Stimulated activated CD4-positive, alpha-beta T cell treated with anti-CD3 and anti-CD28 coated beads, Interleukin-15, amount 100 ng/mL, for 48 hours (primary cell): ENCODE results near the gene MGAT5.

Source experiments
- DNase-seq, 2 donors: peaks; one replicate each; pipeline ENCODE4 v3.0.0-alpha.2; 2020; ENCODE audit warnings: low read depth in 2 of 2

Gene MGAT5

DNA sequence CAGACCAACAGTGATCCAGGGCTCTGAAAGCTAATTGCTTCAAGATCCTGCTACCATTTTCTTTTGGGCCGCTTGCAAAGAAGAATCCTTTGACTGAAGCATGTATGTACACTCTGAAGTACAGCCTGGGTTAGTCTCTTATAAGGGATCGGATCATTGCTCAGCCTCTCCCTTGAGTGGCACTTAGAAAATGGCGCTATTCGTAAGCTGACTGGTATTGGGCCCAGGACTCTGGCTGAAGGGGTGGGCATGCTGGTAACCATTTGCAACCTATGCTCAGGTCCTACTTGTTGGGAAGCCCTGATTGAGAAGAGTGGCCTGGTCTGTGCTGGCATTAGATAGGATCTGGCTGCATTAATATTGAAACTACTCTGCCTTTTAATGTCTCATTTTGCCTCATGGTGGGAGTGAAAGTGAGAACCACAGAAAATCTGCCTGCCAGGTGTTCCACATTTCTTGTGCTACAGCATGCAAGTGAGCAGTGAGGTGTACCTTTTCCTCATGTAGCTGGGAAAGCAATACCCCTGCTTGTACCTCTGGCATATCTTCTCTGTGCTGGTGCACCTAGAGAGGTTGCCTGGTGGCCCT, 661 bp upstream of the MGAT5 start:
- DNase-seq, result no peak

DNA sequence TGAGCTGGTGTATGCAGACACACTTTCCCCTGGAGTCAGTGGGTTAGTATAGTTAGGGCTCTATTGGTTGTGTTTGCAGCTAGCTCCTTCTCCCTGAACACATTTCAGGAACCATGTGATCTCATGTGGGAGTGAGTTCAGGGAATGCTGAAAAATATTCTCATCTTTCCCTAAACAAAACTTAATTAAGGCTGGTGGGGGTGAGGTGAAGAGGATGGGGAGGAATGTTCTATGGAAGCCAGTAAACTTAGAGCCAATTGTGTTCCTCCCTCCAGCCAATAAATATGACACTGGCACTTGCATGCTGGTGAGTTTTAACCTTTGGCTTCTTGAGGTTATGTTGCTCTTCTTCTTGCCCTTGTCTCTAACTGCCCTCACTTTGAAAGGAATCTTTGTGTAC, 952 bp downstream of the MGAT5 start:
- DNase-seq, result no peak

DNA sequence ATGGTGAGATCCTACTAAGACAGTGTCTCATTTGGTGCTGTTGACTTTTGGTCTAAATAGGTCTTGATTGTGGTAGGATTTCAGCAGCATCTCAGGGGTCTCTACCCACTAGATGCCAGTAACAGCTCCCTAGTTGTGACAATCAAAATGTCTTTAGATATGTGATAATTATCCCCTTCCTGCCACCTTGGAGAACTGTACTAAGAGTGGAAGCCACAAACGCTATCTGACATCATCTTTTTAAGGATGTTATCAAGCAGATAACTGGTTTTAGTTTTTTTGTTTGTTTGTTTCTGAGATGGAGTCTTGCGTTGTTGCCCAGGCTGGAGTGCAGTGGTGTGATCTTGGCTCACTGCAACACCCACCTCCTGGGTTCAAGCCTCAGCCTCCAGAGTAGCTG, 3.1 kb downstream of the MGAT5 start:
- no peak for DNase-seq

- DNase-seq, result no peak
Observed at GRCh38 chr2:134257509-134257908, 3.6 kb downstream of the MGAT5 start.

DNA sequence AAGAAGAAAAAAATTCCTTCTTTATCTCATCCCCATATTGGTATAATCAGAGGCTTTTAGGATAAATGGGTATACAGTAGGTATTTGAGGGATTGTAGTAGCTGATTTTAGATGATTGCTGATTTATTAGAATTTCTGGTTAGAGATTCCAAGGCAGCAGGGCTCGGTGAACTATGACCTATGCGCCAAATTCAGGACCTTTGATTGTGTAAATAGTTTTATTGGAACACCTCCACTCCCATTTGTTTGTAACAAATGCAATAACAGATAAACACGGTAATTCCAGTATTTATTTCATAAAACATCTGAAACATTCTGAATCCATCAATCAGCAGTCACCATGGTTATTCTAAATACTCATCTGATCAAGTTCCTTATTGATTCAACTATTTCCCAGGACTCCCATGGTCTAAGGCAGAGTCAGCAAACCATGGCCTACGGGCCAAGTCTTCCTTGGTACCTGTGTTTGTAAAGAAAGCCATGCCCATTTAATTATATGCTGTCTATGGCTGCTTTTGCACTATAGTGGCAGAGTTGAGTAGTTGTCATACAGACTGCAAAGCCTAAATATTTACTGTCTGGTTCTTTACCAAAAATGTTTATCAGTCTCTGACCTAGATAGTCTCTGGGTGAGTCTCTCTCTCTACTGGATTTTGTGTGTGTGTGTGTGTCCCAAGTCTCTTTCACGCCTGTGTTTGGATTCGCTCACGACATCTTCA, 4.3 kb downstream of the MGAT5 start:
- no peak for DNase-seq

- no peak for DNase-seq
Observed at GRCh38 chr2:134258684-134259388, 5.0 kb downstream of the MGAT5 start.

GRCh38 chr2:134259571-134259970, 5.7 kb downstream of the MGAT5 start:
- DNase-seq, result no peak

- no peak for DNase-seq
Observed at GRCh38 chr2:134259994-134260393, 6.1 kb downstream of the MGAT5 start.

DNA sequence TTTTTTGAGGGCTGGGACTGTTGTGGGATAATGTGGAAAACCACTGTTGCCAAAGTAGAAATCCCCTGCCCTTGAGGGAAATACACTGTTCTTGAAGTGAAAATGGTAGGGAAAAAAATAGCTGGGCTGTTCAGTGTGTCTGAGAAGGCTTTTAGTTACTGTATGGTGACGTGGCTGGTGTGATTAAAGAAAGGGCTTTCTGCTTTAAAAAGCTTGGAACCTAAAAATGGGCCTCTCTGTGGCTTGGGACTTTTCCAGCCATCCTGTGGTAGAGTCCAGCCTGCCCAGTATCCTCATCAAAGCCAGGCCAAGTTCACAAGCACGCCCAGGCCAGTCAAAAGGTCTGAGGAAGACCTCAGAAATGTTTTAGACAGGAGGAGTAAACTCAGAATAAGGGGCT, 6.8 kb downstream of the MGAT5 start:
- DNase-seq, result no peak

- DNase-seq, result no peak
Observed at GRCh38 chr2:134261398-134262131, 7.7 kb downstream of the MGAT5 start.

- DNase-seq, result no peak
Observed at GRCh38 chr2:134262684-134263083, 8.8 kb downstream of the MGAT5 start.

DNA sequence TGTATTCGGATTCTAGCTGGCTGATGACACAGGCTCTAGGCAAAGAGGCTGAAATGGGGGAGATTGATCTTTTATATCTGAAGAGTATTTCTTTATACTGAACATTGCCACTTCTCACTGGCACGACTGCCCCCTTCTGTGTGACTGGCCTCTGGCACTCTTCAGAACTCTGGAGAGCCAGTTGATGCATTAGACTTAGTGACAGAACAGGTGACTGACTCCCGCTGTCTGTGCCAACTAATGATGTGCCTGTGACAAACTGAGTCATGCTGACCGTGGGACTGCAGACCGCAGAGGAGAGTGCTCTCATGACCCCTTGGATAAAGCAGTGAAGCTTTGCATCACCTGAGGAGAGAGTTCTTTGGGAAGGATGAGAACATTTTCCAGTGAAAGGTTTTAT, 14.4 kb downstream of the MGAT5 start:
- DNase-seq, result no peak

DNA sequence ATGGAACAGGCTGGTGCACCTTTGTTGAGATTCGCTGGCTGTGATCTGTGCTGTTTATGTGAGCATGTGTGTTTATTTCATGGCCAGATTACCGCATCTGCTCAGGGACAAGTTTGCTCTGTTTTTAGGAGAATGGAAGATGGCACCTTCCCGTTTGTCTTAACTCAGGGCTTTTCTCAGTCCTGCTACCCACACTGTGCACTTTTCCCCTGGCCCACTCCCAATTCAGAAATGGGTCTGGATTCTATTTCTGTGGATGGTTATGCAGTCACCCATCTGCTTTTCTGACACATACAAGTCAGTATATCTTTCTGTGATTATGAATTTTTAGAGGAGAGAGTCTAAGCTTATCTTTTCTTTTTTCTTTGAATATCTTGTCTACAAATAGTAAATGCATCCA, 15.4 kb downstream of the MGAT5 start:
- no peak for DNase-seq

DNA sequence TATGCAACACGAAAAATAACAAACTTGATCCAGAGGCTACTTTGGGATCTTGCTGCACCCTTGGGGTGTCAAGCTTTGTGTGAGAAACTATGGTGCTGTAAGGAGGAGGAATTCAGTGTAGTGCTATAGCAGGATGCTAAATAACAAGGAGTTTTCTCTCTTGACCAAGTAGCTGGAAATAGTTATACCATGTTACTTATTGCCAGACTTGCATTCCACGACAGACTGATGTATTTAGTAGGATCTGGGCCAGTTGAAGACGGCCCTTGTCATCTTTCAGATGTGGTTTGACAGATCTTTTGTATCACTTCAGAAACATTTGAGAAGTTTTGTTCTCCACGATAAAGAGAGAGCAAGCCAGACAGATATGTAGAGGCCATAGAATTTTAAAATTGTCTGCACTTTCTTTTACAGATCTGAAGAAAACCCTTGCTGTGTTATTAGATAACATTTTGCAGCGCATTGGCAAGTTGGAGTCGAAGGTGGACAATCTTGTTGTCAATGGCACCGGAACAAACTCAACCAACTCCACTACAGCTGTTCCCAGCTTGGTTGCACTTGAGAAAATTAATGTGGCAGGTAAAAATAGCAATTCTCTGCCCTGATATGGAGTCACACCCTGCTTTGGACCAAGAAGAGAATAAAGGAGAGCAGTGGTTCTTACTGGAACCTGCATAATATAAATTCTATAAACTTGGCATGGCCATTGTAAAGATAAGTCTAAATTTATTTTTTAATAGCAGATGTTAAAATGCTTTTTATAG, 16.3 kb downstream of the MGAT5 start:
- DNase-seq, result no peak

DNA sequence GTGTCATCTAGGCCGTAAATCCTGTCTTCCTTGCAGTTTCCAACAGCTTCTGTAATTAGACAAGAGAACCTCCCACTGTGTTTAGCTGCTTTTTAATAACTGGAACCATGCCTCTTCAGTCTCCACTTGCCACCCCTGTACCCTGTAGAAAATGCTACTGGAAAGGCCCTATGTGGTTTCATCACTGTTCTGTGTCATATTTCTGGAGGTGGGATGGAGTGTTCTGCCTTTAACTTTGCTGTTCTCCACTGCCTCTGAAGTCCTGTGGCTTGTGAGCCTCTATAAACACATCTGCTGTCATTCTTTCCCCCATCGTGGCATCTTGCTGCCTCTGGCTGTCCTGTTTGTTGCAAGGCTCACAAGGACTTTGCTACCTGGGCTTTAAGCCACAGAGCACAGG, 17.9 kb downstream of the MGAT5 start:
- DNase-seq, result no peak

DNA sequence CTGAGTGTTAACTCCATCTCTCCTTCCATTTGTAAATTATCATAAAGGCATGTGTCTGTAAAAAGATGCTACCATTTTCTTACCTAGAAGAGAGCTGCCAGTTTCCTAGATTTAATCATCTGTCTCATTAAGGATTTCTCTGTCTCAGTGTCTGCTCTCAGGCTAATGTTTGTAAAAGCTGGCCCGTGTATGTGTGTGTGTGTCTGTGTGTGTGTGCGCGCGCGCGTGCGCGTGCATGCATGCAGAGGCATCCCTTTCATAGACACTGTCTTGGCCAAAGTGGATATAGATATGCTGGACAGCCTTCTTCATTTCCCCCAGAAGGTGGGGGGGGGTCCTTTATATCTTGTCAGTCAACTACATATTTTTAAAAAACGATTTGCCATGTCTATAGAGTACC, 18.9 kb downstream of the MGAT5 start:
- no peak for DNase-seq

DNA sequence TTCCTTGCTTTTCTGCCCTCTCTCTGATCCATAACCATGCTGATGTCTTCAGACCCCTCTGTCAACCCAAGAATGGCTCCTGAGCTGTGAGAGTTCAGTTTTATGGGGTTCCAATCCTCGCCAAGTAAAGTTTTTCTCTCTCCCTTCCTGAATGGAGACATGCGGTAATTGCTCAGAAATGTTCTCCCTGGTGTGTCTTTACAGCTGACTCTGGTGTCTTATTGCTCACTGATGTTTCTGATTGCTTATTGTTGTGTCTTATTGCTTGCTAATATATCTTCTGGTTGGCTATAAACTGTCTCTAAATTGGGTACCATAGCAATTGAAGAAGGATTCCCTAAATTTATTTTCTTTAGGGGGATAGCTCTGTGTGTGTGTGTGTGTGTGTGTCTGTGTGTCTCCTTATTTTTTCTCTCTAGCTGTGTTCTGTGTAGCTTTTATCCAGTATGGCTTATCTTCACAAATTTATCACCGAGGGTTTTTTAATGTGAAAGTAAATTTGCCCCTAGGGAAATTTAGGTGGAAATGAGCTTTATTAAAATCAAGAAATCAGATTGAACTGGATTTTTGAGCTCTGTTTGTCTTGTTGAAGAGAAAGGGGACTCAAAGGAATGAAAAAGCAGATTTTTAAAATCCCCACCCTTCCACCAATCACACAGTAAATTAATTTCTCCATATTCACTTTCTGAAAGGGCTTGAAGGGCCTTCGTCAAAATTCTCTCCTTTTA, 19.5 kb downstream of the MGAT5 start:
- no peak for DNase-seq

GRCh38 chr2:134274121-134274520, 20.2 kb downstream of the MGAT5 start:
- DNase-seq, result no peak

- no peak for DNase-seq
Observed at GRCh38 chr2:134275058-134275862, 21.4 kb downstream of the MGAT5 start.
